Fibroblast of villous mesenchyme (primary cell): ENCODE results near the gene DPYD. TPM values are rescaled to one million over a fixed set of nuclear protein-coding genes. Genes with fewer than 3 reads are reported as not detected.
A peak's percentile ranks its signal among the peaks of the same experiment; 100 is the strongest.

ENCODE experiments used
- DNase-seq: peaks from one replicate; pipeline ENCODE4 v3.0.0-alpha.2; 2010; ENCODE audit warnings: low read depth
- H3K4me3 ChIP-seq: 2 replicates; pipeline ENCODE4 v1.5.1; 2011; ENCODE audit warnings: low read depth, mild to moderate bottlenecking, low read length
- total RNA-seq: library from RNA; depleted of rRNA; stranded (reverse); fragments of >200 nt; gene quantifications from 2 replicates; pipeline ENCODE4 v1.2.3, GENCODE V29; 2012
- TF ChIP-seq, protein P1 (sequence below): IDR thresholded peaks from 2 replicates; pipeline ENCODE4 v1.5.1; 2012; ENCODE audit warnings: low read depth, mild to moderate bottlenecking, low read length; ENCODE audit not compliant: insufficient read depth

The DPYD gene
- total RNA-seq, 1 donor: 48.4 TPM

DNA sequence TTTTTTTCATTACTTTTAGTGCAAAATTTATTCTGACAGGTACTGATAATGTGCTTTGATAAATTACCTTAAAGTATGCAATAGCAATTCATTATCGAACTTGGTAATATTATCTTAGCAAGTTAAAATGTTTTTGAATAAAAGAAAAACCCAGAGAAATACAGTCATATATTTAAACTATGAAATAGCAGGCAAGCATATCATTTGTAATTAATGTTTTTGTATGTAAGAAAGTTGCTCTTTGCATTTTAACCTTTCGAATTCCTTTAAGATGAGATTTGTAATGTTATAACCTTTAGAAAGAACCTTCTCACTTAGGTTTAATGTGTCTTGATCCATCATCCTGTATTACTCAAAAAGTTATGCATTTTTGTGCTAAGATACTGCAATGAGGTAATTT, 613.7 kb downstream of the DPYD start:
- DNase-seq: peak; percentile 10
- H3K4me3 ChIP-seq: no peak overlapping the region
- TF ChIP-seq, protein P1, sequence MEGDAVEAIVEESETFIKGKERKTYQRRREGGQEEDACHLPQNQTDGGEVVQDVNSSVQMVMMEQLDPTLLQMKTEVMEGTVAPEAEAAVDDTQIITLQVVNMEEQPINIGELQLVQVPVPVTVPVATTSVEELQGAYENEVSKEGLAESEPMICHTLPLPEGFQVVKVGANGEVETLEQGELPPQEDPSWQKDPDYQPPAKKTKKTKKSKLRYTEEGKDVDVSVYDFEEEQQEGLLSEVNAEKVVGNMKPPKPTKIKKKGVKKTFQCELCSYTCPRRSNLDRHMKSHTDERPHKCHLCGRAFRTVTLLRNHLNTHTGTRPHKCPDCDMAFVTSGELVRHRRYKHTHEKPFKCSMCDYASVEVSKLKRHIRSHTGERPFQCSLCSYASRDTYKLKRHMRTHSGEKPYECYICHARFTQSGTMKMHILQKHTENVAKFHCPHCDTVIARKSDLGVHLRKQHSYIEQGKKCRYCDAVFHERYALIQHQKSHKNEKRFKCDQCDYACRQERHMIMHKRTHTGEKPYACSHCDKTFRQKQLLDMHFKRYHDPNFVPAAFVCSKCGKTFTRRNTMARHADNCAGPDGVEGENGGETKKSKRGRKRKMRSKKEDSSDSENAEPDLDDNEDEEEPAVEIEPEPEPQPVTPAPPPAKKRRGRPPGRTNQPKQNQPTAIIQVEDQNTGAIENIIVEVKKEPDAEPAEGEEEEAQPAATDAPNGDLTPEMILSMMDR: no peak

DNA sequence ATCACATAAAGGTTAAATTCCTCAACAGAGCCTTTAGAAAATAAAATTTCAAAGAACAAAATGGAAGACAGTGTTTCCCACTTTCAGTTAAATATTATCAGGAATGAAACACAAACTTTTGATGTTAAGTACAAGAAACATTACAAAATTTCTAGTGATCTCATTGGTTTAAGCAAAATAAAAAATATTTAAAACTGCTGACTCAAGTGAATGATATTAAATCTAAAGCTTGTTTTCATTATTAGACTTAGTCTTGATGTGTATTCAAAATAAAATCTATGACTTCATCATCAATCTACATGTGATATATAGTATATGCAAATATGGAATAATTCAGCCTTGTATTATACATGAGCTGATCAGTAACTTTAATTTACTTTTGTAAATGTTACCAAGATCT, 614.3 kb downstream of the DPYD start:
- TF ChIP-seq, protein P1: no peak
- no peak for DNase-seq
- H3K4me3 ChIP-seq: no peak overlapping the region

DNA sequence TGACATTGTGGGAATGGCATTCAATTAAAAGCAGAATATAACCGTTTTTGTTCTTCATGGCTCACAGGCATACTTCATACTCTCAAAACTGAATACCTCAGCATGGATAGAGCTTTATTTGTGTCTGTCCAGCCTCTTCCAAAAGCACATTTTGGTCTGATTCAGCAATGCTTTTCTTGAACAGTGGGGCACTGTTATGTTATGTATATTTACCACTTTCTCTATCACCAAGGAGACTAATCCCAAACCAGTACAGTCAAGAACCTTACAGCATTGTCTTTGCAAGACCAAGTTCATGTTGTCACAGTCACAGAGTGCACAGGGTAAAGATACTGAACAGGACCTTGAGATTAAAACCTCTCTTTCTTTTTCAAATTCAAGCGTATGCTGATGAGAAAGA, 616.5 kb downstream of the DPYD start:
- TF ChIP-seq, protein P1: no peak
- no peak overlapping the region for H3K4me3 ChIP-seq
- DNase-seq: no peak

DNA sequence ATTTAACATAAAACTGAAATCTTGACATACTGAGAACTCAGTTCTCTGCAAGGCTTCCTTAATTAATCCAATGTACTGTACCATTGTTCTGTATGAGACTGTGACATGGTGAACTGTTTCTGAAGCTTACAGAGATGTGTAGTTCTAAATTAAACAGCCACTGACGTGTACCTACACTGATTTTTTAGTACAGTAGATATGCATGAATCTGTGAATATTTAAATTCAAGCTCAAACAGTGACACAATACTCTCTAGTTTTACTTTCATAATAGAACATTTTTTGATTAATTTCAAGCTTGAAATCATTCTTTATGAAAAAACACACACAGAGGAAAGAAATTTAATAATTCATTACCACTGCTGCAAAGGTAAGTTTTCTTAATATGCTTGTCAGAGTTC, 621.9 kb downstream of the DPYD start:
- TF ChIP-seq, protein P1: no peak
- DNase-seq: no peak
- no peak overlapping the region for H3K4me3 ChIP-seq

DNA sequence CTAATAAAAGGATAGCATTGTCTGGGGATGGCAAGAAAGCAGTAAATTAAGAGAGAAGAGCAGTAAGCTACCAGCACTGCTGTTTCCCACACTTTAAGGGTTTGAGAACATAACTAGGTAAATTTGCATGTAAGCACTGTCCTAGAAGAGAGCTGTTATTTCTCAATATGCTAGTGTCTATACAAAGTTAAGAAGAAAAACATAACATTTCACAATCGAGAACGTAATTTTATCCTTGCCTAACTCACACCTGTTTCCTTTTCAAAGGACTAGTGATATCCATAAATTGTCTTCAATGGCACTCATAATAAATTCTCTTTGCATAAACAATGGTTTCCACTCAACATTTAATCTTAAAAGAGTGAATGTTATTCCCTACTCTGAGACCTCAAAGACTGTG, 623.2 kb downstream of the DPYD start:
- TF ChIP-seq, protein P1: no peak
- no peak overlapping the region for H3K4me3 ChIP-seq
- DNase-seq: peak; percentile 36

DNA sequence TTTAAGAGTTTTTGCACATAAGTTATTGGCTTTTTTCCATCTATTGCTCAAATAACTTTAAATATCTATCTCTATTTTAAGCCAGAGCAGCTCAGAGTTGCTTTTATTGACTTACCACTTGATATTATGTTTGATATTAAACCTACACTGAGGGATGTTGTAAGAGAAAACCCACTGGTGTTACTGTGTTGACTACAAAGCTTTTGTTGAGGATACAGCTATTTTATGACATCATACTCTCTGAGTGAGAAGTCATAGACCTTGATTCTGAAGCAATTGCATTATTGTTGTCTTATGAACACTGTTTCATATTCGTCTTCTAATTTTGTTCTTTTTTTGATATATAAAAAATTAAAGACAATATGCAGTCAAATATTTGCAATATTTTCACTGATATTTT, 638.9 kb downstream of the DPYD start:
- TF ChIP-seq, protein P1: no peak
- no peak for DNase-seq
- no peak overlapping the region for H3K4me3 ChIP-seq

DNA sequence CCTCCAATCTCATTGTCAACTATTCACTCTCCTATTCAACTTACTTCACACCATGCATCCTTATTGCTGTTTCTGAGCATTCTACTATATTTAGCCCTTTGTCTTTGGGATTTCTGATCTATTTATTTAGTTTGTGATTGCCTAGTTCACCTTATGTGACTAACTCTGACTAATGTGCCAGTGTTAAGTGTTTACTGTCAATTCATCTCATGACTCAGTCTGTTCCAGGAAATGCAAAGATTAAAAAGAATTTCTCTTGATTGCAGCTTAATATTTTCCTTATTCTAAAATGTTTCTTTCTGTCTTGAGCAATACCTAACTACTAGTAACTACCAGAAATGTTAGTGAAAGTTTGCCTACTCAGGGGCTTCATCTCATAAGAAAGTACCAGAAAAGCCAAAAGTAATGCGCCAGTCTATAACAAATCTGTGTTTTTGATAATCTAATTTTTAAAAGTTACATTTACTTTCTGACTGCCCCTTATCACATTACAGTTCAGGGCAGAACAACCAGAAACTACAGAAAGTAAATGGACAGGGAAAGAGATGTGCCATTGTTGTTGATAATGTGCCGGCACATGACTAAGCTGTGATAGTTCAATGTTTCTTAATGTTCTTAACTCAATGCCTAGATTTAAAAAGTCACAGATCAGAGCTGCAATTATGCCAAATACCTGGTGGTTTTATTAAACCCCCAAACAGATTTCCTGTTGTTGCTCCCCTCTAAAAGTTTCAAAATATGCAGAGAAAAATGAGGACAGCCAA, 642.8 kb downstream of the DPYD start:
- DNase-seq: peak; percentile 54
- H3K4me3 ChIP-seq: no peak overlapping the region
- TF ChIP-seq, protein P1: no peak
